Caco-2 (cell line): ENCODE measurements around the gene CD226. TPM values are rescaled to one million over a fixed set of nuclear protein-coding genes. Genes with fewer than 3 reads are reported as not detected.

Experiments
- BruUV-seq: library from RNA; stranded (reverse); fragments of 400-500 nt; replicated peaks from 2 replicates; lab custom pipeline; 2021; lab: Mats Ljungman, UMichigan
- CTCF ChIA-PET: fragments of 300-600 bp; sonication (Branson Sonifier 250); formaldehyde crosslinking; loops from one replicate; lab custom pipeline; 2022; ENCODE audit warnings: antibody characterized with exemption; lab: Charles Lee
- POLR2A ChIA-PET: fragments of 300-600 bp; sonication (Branson Sonifier 250); formaldehyde crosslinking; loops from one replicate; lab custom pipeline; 2022; ENCODE audit warnings: antibody characterized with exemption; lab: Charles Lee
- DNase-seq, 2 experiments: peaks; one replicate each; pipeline versions ENCODE4 v3.0.0 to v3.0.0-alpha.2; 2020 to 2022
- H3K27me3 ChIP-seq: replicated peaks from 2 replicates; pipeline ENCODE4 v1.6.0; 2011; ENCODE audit warnings: low read length; ENCODE audit not compliant: control insufficient read depth, insufficient read depth
- H3K36me3 ChIP-seq: 2 replicates; pipeline ENCODE4 v1.5.1; 2011; ENCODE audit warnings: low read length; ENCODE audit not compliant: control insufficient read depth, insufficient read depth
- H3K4me1 ChIP-seq: fragments of 250-450 bp; sonication (Bioruptor Pico); 2 replicates; pipeline ENCODE4 v1.5.1; 2020; ENCODE audit warnings: mild to moderate bottlenecking
- H3K4me3 ChIP-seq: 2 replicates; pipeline ENCODE4 v1.5.1; 2011; ENCODE audit warnings: low read depth, mild to moderate bottlenecking, control low read depth, low read length
- H3K9me3 ChIP-seq: fragments of 250-450 bp; sonication (Bioruptor Pico); 2 replicates; pipeline ENCODE4 v1.5.1; 2020; ENCODE audit warnings: mild to moderate bottlenecking, moderate library complexity
- H3K27ac Mint-ChIP-seq: one replicate; pipeline ENCODE4 v1.8.0; 2022; ENCODE audit warnings: mixed read lengths; ENCODE audit not compliant: unreplicated experiment
- H3K27me3 Mint-ChIP-seq: one replicate; pipeline ENCODE4 v1.8.0; 2022; ENCODE audit warnings: mixed read lengths; ENCODE audit not compliant: insufficient read depth, unreplicated experiment
- H3K36me3 Mint-ChIP-seq: one replicate; pipeline ENCODE4 v1.8.0; 2022; ENCODE audit warnings: mild to moderate bottlenecking, mixed read lengths; ENCODE audit not compliant: insufficient read depth, unreplicated experiment
- H3K4me1 Mint-ChIP-seq: one replicate; pipeline ENCODE4 v1.8.0; 2022; ENCODE audit warnings: low read depth, mixed read lengths; ENCODE audit not compliant: unreplicated experiment
- H3K4me3 Mint-ChIP-seq: one replicate; pipeline ENCODE4 v1.8.0; 2022; ENCODE audit warnings: mild to moderate bottlenecking, moderate library complexity, mixed read lengths; ENCODE audit not compliant: unreplicated experiment
- H3K9me3 Mint-ChIP-seq: one replicate; pipeline ENCODE4 v1.8.0; 2022; ENCODE audit warnings: mixed read lengths; ENCODE audit not compliant: unreplicated experiment
- CTCF ChIP-seq, 2 experiments: fragments of 200-600 bp in 1 of 2; IDR thresholded peaks; 1 replicate in 1 of 2; 2 replicates in 1 of 2; pipeline versions ENCODE4 v1.5.1 to v1.8.0; 2011 to 2022; ENCODE audit warnings: antibody characterized with exemption in 1 of 2, control low read depth in 1 of 2, inconsistent platforms in 1 of 2, low read depth in 1 of 2, low read length in 1 of 2, mild to moderate bottlenecking in 1 of 2, moderate library complexity in 1 of 2; ENCODE audit not compliant: insufficient read depth in 1 of 2, severe bottlenecking in 1 of 2, unreplicated experiment in 1 of 2
- intact Hi-C: fragments of 100-400 bp; cut with micrococcal nuclease; formaldehyde crosslinking; loops from one replicate; pipeline ENCODE4 v1.10.0; 2022; ENCODE audit not compliant: unreplicated experiment
- total RNA-seq: library from RNA; stranded (reverse); gene quantifications from 2 replicates; pipeline ENCODE4 v1.2.3, GENCODE V29; 2022

CD226 gene
- total RNA-seq, 1 experiment from 2014 or later = 0.02 TPM

GRCh38 chr18:69840445-69840844 is 107.2 kb downstream of the CD226 start:
- intact Hi-C loops = no loop called here
- POLR2A ChIA-PET = no interaction called here
- TF ChIP-seq CTCF (IDR thresholded peaks at IDR 0.05; ENCODE audit: insufficient read depth in 1 of 2, low read depth in 1 of 2, low read length in 1 of 2, severe bottlenecking in 1 of 2, unreplicated experiment in 1 of 2) = no peak

GRCh38 chr18:69840001-69840400 is 107.7 kb downstream of the CD226 start:
- CTCF ChIA-PET = no interaction called here

More at GRCh38 chr18:69840445-69840844, 107.2 kb downstream of the CD226 start:
- no peak for DNase-seq
- peaks cover 3% of the 10 kb centered on the region for H3K27me3 Mint-ChIP-seq
- H3K4me3 Mint-ChIP-seq = no peak overlapping the region
- no peaks in the 10 kb centered on the region for H3K4me1 Mint-ChIP-seq
- H3K9me3 Mint-ChIP-seq = no peaks in the 10 kb centered on the region
- Histone ChIP-seq H3K4me1 (no peaks in the 10 kb centered on the region), H3K9me3 (no peaks in the 10 kb centered on the region), H3K4me3 (no peak overlapping the region), H3K36me3 (no peaks in the 10 kb centered on the region), H3K27me3 (no peaks in the 10 kb centered on the region)
- H3K36me3 Mint-ChIP-seq = no peaks in the 10 kb centered on the region
- no peak overlapping the region for H3K27ac Mint-ChIP-seq
- CTCF ChIA-PET = no interaction called here
- no TSS peak for BruUV-seq

GRCh38 chr18:69839497-69839896 is 108.2 kb downstream of the CD226 start:
- POLR2A ChIA-PET = no interaction called here
- Histone ChIP-seq H3K27me3 (no peaks in the 10 kb centered on the region), H3K4me1 (no peaks in the 10 kb centered on the region), H3K36me3 (no peaks in the 10 kb centered on the region), H3K4me3 (no peak overlapping the region), H3K9me3 (no peaks in the 10 kb centered on the region)
- H3K4me3 Mint-ChIP-seq = no peak overlapping the region
- no peaks in the 10 kb centered on the region for H3K36me3 Mint-ChIP-seq
- H3K9me3 Mint-ChIP-seq = no peaks in the 10 kb centered on the region
- TF ChIP-seq CTCF (IDR thresholded peaks at IDR 0.05; ENCODE audit: insufficient read depth in 1 of 2, low read depth in 1 of 2, low read length in 1 of 2, severe bottlenecking in 1 of 2, unreplicated experiment in 1 of 2) = no peak
- H3K27ac Mint-ChIP-seq = no peak overlapping the region
- intact Hi-C loops = no loop called here
- BruUV-seq = no TSS peak
- DNase-seq = no peak
- peaks cover 3% of the 10 kb centered on the region for H3K27me3 Mint-ChIP-seq
- H3K4me1 Mint-ChIP-seq = no peaks in the 10 kb centered on the region
- CTCF ChIA-PET = no interaction called here

More at GRCh38 chr18:69840001-69840400, 107.7 kb downstream of the CD226 start:
- intact Hi-C loops = no loop called here
- BruUV-seq = no TSS peak
- Histone ChIP-seq H3K9me3 (no peaks in the 10 kb centered on the region), H3K4me1 (no peaks in the 10 kb centered on the region), H3K27me3 (no peaks in the 10 kb centered on the region), H3K36me3 (no peaks in the 10 kb centered on the region), H3K4me3 (no peak overlapping the region)
- H3K27ac Mint-ChIP-seq = no peak overlapping the region
- no peaks in the 10 kb centered on the region for H3K9me3 Mint-ChIP-seq
- H3K4me3 Mint-ChIP-seq = no peak overlapping the region
- POLR2A ChIA-PET = no interaction called here
- H3K27me3 Mint-ChIP-seq = peaks cover 3% of the 10 kb centered on the region
- H3K36me3 Mint-ChIP-seq = no peaks in the 10 kb centered on the region
- H3K4me1 Mint-ChIP-seq = no peaks in the 10 kb centered on the region
- no peak for DNase-seq
- TF ChIP-seq CTCF (IDR thresholded peaks at IDR 0.05; ENCODE audit: insufficient read depth in 1 of 2, low read depth in 1 of 2, low read length in 1 of 2, severe bottlenecking in 1 of 2, unreplicated experiment in 1 of 2) = no peak
